Measurements from ENCODE around the gene PRIMPOL.
A peak's percentile ranks its signal among the peaks of the same experiment; 100 is the strongest.

- TF ChIP-seq GATA1 (IDR thresholded peaks at IDR 0.05; ENCODE audit: low read depth, low read length): no peak
- peak; percentile 72 for TF ChIP-seq POLR2A (IDR thresholded peaks at IDR 0.05; ENCODE audit: low read length)
These were observed at the start of gene PRIMPOL, which contains the start of gene CASP3 for GRCh38 chr4:184649026-184649970.

Data from erythroblast (primary cell).